Tibial nerve (tissue), 3 donors: Measurements from ENCODE around the gene KEAP1.
"Not testable (repeated sequence)": the region's sequence is repeated elsewhere in the genome, so short reads cannot be mapped to it uniquely, and the experiment has no call there.

Experiments
- POLR2A ChIP-seq, 2 donors: fragments of 450-650 bp; IDR thresholded peaks; one replicate each; pipeline ENCODE4 v1.6.1; 2017; ENCODE audit warnings: antibody characterized with exemption in 2 of 2, mild to moderate bottlenecking in 2 of 2, moderate library complexity in 2 of 2
- TF ChIP-seq, protein P1 (sequence below), 5 experiments: fragments of 200-600 bp in 3 of 5; fragments of 450-650 bp in 2 of 5; sonication (generic) in 3 of 5; IDR thresholded peaks; one replicate each; pipeline ENCODE4 v1.5.1; 2016 to 2019; ENCODE audit warnings: antibody characterized with exemption in 5 of 5, mild to moderate bottlenecking in 3 of 5, moderate library complexity in 2 of 5

DNA sequence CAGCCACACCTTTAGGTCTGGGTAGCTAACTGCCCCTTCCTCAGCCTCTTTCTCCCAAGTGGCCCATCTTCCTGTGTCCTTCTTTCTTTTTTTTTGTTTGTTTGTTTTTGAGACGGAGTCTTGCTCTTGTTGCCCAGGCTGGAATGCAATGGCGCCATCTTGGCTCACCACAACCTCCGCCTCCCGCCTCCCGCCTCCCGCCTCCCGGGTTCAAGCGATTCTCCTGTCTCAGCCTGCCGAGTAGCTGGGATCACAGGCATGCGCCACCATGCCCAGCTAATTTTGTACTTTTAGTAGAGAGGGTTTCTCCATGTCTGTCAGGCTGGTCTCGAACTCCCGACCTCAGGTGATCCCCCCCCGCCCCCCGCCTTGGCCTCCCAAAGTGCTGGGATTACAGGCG, 41.1 kb downstream of the KEAP1 start:
- TF ChIP-seq, protein P1, sequence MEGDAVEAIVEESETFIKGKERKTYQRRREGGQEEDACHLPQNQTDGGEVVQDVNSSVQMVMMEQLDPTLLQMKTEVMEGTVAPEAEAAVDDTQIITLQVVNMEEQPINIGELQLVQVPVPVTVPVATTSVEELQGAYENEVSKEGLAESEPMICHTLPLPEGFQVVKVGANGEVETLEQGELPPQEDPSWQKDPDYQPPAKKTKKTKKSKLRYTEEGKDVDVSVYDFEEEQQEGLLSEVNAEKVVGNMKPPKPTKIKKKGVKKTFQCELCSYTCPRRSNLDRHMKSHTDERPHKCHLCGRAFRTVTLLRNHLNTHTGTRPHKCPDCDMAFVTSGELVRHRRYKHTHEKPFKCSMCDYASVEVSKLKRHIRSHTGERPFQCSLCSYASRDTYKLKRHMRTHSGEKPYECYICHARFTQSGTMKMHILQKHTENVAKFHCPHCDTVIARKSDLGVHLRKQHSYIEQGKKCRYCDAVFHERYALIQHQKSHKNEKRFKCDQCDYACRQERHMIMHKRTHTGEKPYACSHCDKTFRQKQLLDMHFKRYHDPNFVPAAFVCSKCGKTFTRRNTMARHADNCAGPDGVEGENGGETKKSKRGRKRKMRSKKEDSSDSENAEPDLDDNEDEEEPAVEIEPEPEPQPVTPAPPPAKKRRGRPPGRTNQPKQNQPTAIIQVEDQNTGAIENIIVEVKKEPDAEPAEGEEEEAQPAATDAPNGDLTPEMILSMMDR (IDR thresholded peaks at IDR 0.05) = not testable (repeated sequence)
- TF ChIP-seq POLR2A (IDR thresholded peaks at IDR 0.05) = not testable (repeated sequence)
